Neural cell (in vitro differentiated cells): ENCODE results near the gene GPS1. TPM values are rescaled to one million over a fixed set of nuclear protein-coding genes. Genes with fewer than 3 reads are reported as not detected.

Experiments
- H2AFZ ChIP-seq: fragments of 200-600, 300-800 bp; sonication (generic), shearing (Covaris generic); 2 replicates; pipeline ENCODE4 v1.6.0; 2014; ENCODE audit warnings: low read depth, mild to moderate bottlenecking, antibody characterized with exemption, low read length, moderate library complexity
- H3F3A ChIP-seq: fragments of 200-600 bp; shearing (Covaris generic); 2 replicates; pipeline ENCODE4 v1.6.1; 2016; ENCODE audit warnings: mild to moderate bottlenecking, moderate library complexity, mixed read lengths, antibody characterized with exemption, low read length; ENCODE audit not compliant: insufficient read depth, poor library complexity, severe bottlenecking
- H3K27ac ChIP-seq: fragments of 200-600, 300-800 bp; sonication (generic), shearing (Covaris generic); 2 replicates; pipeline ENCODE4 v1.5.1; 2014; ENCODE audit warnings: mild to moderate bottlenecking, low read length, moderate library complexity
- H3K27me3 ChIP-seq: fragments of 300-800, 200-600 bp; sonication (generic), shearing (Covaris generic); 2 replicates; pipeline ENCODE4 v1.6.0; 2014; ENCODE audit warnings: mild to moderate bottlenecking, low read depth, low read length, moderate library complexity; ENCODE audit not compliant: insufficient read depth
- H3K36me3 ChIP-seq: fragments of 300-800, 200-600 bp; sonication (generic), shearing (Covaris generic); 2 replicates; pipeline ENCODE4 v1.5.1; 2014; ENCODE audit warnings: mild to moderate bottlenecking, antibody characterized with exemption, low read length, moderate library complexity; ENCODE audit not compliant: insufficient read depth
- H3K4me2 ChIP-seq: fragments of 300-800, 200-600 bp; sonication (generic), shearing (Covaris generic); 2 replicates; pipeline ENCODE4 v1.6.0; 2014; ENCODE audit warnings: mild to moderate bottlenecking, low read length
- H3K4me3 ChIP-seq: fragments of 300-800, 200-600 bp; sonication (generic), shearing (Covaris generic); 2 replicates; pipeline ENCODE4 v1.5.1; 2014; ENCODE audit warnings: mild to moderate bottlenecking, low read length, moderate library complexity
- H3K79me2 ChIP-seq: fragments of 200-600 bp; shearing (Covaris generic); replicated peaks from 2 replicates; pipeline ENCODE4 v1.6.0; 2014; ENCODE audit warnings: mild to moderate bottlenecking, low read length, moderate library complexity; ENCODE audit not compliant: insufficient read depth
- H3K9ac ChIP-seq: fragments of 300-800, 200-600 bp; sonication (generic), shearing (Covaris generic); 2 replicates; pipeline ENCODE4 v1.6.1; 2016; ENCODE audit warnings: mild to moderate bottlenecking, low read length, mixed read lengths
- H3K9me2 ChIP-seq: fragments of 200-600 bp; shearing (Covaris generic); 2 replicates; pipeline ENCODE4 v1.6.1; 2016; ENCODE audit warnings: mild to moderate bottlenecking, low read length, mixed read lengths; ENCODE audit not compliant: insufficient read depth
- H3K9me3 ChIP-seq: fragments of 200-600, 300-800 bp; sonication (generic), shearing (Covaris generic); 2 replicates; pipeline ENCODE4 v1.6.1; 2016; ENCODE audit warnings: mild to moderate bottlenecking, mixed run types, low read length, moderate library complexity, mixed read lengths
- H4K20me1 ChIP-seq: fragments of 200-600 bp; shearing (Covaris generic); 2 replicates; pipeline ENCODE4 v1.6.1; 2016; ENCODE audit warnings: mild to moderate bottlenecking, mixed run types; ENCODE audit not compliant: insufficient read depth
- EP300 ChIP-seq: fragments of 450-650 bp; conservative IDR thresholded peaks from 2 replicates; pipeline ENCODE4 v1.6.1; 2014; ENCODE audit warnings: antibody characterized with exemption, mild to moderate bottlenecking, moderate library complexity; ENCODE audit not compliant: poor library complexity, severe bottlenecking
- EZH2 ChIP-seq: fragments of 200-600, 300-800 bp; shearing (Covaris generic), sonication (generic); IDR thresholded peaks from 2 replicates; pipeline ENCODE4 v1.6.1; 2014; ENCODE audit warnings: antibody characterized with exemption, low read length, borderline replicate concordance, mild to moderate bottlenecking; ENCODE audit not compliant: insufficient read depth, poor library complexity, severe bottlenecking
- MXI1 ChIP-seq: fragments of 450-650 bp; conservative IDR thresholded peaks from 2 replicates; pipeline ENCODE4 v1.6.1; 2014; ENCODE audit warnings: antibody characterized with exemption, mild to moderate bottlenecking; ENCODE audit not compliant: poor library complexity, severe bottlenecking
- POLR2AphosphoS5 ChIP-seq: IDR thresholded peaks from 2 replicates; pipeline ENCODE4 v1.6.1; 2012
- RAD21 ChIP-seq: fragments of 450-650 bp; conservative IDR thresholded peaks from 2 replicates; pipeline ENCODE4 v1.6.1; 2014; ENCODE audit warnings: antibody characterized with exemption, mild to moderate bottlenecking, moderate library complexity
- SMC3 ChIP-seq: fragments of 450-650 bp; conservative IDR thresholded peaks from 2 replicates; pipeline ENCODE4 v1.6.1; 2014; ENCODE audit warnings: antibody characterized with exemption, mild to moderate bottlenecking, moderate library complexity; ENCODE audit not compliant: poor library complexity
- TAF1 ChIP-seq: IDR thresholded peaks from 2 replicates; pipeline ENCODE4 v1.6.1; 2012; ENCODE audit warnings: low read depth
- polyA plus RNA-seq: library from polyadenylated mRNA; depleted of rRNA; stranded (reverse); fragments of >200 nt; gene quantifications from 2 replicates; pipeline ENCODE4 v1.2.3, GENCODE V29; 2014
- TF ChIP-seq, protein P1 (sequence below): fragments of 450-650 bp; IDR thresholded peaks from 2 replicates; pipeline ENCODE4 v1.5.1; 2014; ENCODE audit warnings: antibody characterized with exemption, mild to moderate bottlenecking, moderate library complexity; ENCODE audit not compliant: poor library complexity, severe bottlenecking
- TF ChIP-seq, protein P2 (sequence below): IDR thresholded peaks from 2 replicates; pipeline ENCODE4 v1.6.1; 2012; ENCODE audit warnings: borderline replicate concordance

The GPS1 gene
- polyA plus RNA-seq, 1 donor from 2014 or later = 170 TPM

DNA sequence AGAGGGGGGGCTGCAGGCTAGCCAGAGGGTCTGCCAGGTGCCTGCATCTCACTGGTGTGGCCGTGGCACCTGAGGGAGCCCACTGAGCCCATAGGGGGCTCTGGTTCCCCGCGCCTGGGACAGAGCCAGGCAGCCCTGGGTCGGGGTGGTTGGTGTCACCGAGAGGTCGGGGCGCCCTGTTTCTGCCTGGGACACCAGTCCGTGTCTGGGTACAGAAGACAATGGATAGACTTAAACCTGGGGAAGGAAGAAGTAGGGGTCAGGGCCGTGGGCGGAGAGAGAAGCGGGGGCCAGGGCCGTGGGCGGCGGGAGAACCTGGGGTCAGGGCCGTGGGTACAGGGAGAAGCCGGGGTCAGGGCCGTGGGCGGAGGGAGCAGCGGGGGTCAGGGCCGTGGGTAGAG lies 3.1 kb upstream of the GPS1 start:
- Histone ChIP-seq H3K4me3 (no peak overlapping the region), H3K9ac (no peak overlapping the region), H3K9me3 (no peaks in the 10 kb centered on the region), H3K27me3 (no peaks in the 10 kb centered on the region), H3K27ac (no peak overlapping the region), H3K9me2 (no peaks in the 10 kb centered on the region), H3K36me3 (no peaks in the 10 kb centered on the region), H4K20me1 (no peaks in the 10 kb centered on the region), H3K4me2 (no peak overlapping the region), H2AFZ (no peak overlapping the region), H3K79me2 (peaks cover 10% of the 10 kb centered on the region), H3F3A (no peaks in the 10 kb centered on the region)
- TF ChIP-seq SMC3 = no peak
- no peak for TF ChIP-seq MXI1
- TF ChIP-seq RAD21 = no peak
- TF ChIP-seq EZH2 = no peak
- TF ChIP-seq POLR2AphosphoS5 = no peak

DNA sequence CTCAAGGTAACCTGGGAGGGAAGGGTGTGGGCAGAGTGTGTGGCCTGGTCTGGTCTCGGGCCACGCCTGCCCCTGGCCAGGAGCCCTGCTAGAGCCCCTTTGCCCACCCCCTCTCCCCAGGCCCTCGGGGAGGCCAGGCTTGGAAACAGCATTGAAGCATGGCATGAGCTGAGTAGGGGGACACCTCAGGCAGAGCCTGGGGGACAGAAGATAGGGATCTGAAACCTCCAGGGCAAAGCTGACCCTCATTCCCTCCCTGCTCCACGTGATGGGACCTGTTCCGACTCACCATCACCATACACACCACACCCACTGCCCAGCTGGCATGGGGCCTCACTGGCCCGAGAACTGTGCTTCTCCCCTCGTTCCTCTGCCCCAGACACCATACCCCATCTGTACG lies 2.6 kb upstream of the GPS1 start:
- Histone ChIP-seq H3K79me2 (peaks cover 10% of the 10 kb centered on the region), H3F3A (no peaks in the 10 kb centered on the region), H3K9me2 (no peaks in the 10 kb centered on the region), H3K4me3 (no peak overlapping the region), H2AFZ (no peak overlapping the region), H3K4me2 (no peak overlapping the region), H4K20me1 (no peaks in the 10 kb centered on the region), H3K27ac (no peak overlapping the region), H3K9me3 (no peaks in the 10 kb centered on the region), H3K9ac (no peak overlapping the region), H3K27me3 (no peaks in the 10 kb centered on the region), H3K36me3 (no peaks in the 10 kb centered on the region)
- TF ChIP-seq, protein P1, sequence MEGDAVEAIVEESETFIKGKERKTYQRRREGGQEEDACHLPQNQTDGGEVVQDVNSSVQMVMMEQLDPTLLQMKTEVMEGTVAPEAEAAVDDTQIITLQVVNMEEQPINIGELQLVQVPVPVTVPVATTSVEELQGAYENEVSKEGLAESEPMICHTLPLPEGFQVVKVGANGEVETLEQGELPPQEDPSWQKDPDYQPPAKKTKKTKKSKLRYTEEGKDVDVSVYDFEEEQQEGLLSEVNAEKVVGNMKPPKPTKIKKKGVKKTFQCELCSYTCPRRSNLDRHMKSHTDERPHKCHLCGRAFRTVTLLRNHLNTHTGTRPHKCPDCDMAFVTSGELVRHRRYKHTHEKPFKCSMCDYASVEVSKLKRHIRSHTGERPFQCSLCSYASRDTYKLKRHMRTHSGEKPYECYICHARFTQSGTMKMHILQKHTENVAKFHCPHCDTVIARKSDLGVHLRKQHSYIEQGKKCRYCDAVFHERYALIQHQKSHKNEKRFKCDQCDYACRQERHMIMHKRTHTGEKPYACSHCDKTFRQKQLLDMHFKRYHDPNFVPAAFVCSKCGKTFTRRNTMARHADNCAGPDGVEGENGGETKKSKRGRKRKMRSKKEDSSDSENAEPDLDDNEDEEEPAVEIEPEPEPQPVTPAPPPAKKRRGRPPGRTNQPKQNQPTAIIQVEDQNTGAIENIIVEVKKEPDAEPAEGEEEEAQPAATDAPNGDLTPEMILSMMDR = no peak
- TF ChIP-seq EP300 = no peak

DNA sequence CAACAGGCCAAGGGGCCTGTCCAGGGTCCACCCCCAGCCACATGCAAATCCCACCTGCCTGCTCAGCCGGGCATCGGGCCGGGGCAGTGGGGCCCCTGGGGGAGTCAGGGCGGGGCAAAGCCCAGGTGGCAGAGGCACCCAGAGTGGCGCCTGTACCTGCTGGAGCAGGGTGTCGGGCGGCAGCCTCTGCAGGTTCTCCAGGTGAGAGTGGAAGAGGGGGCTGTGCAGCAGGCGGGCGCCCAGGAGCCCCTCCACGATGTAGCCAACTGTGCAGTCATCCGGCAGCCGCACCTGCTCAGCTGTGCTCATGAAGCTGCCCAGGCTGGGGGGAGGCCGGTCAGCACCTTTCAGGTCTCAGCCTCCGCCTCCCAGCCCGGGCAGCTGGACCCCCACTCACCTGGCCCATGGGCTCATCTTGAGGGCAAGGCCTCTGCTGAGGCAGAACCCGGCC lies 2.2 kb upstream of the GPS1 start:
- no peak overlapping the region for H3K9ac ChIP-seq
- no peak for TF ChIP-seq SMC3
- TF ChIP-seq, protein P2, sequence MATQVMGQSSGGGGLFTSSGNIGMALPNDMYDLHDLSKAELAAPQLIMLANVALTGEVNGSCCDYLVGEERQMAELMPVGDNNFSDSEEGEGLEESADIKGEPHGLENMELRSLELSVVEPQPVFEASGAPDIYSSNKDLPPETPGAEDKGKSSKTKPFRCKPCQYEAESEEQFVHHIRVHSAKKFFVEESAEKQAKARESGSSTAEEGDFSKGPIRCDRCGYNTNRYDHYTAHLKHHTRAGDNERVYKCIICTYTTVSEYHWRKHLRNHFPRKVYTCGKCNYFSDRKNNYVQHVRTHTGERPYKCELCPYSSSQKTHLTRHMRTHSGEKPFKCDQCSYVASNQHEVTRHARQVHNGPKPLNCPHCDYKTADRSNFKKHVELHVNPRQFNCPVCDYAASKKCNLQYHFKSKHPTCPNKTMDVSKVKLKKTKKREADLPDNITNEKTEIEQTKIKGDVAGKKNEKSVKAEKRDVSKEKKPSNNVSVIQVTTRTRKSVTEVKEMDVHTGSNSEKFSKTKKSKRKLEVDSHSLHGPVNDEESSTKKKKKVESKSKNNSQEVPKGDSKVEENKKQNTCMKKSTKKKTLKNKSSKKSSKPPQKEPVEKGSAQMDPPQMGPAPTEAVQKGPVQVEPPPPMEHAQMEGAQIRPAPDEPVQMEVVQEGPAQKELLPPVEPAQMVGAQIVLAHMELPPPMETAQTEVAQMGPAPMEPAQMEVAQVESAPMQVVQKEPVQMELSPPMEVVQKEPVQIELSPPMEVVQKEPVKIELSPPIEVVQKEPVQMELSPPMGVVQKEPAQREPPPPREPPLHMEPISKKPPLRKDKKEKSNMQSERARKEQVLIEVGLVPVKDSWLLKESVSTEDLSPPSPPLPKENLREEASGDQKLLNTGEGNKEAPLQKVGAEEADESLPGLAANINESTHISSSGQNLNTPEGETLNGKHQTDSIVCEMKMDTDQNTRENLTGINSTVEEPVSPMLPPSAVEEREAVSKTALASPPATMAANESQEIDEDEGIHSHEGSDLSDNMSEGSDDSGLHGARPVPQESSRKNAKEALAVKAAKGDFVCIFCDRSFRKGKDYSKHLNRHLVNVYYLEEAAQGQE = no peak
- TF ChIP-seq EZH2 = no peak
- no peak for TF ChIP-seq POLR2AphosphoS5
- TF ChIP-seq TAF1 = no peak
- TF ChIP-seq, protein P1 = no peak
- TF ChIP-seq RAD21 = no peak
- TF ChIP-seq MXI1 = no peak
- no peak for TF ChIP-seq EP300
- no peaks in the 10 kb centered on the region for H3K9me2 ChIP-seq
- no peak overlapping the region for H2AFZ ChIP-seq
- peaks cover 10% of the 10 kb centered on the region for H3K79me2 ChIP-seq
- H3K36me3 ChIP-seq = no peaks in the 10 kb centered on the region
- no peaks in the 10 kb centered on the region for H3K27me3 ChIP-seq
- H3F3A ChIP-seq = no peaks in the 10 kb centered on the region
- no peaks in the 10 kb centered on the region for H3K9me3 ChIP-seq
- no peak overlapping the region for H3K4me2 ChIP-seq
- no peak overlapping the region for H3K4me3 ChIP-seq
- H3K27ac ChIP-seq = no peak overlapping the region
- H4K20me1 ChIP-seq = no peaks in the 10 kb centered on the region
